HG02852 (cell line): ENCODE results near the gene WFS1.

ENCODE experiments used
- ATAC-seq: cut with Tn5 transposase; IDR thresholded peaks from one replicate; pipeline ENCODE4 v1.9.1; 2021; ENCODE audit warnings: mild to moderate bottlenecking, moderate library complexity; ENCODE audit not compliant: unreplicated experiment

Gene WFS1

GRCh38 chr4:6269616-6270511 lies at the start of gene WFS1:
WFS1 (plus strand) TSS chr4:6269850; CDS start chr4:6277456, 7,606 bp downstream.
- ATAC-seq: peak; percentile 100

GRCh38 chr4:6221301-6221850 lies 48.3 kb upstream of the WFS1 start:
- no peak for ATAC-seq

GRCh38 chr4:6221851-6222760 lies 47.5 kb upstream of the WFS1 start:
- ATAC-seq: no peak

GRCh38 chr4:6222761-6223292 lies 46.8 kb upstream of the WFS1 start:
- no peak for ATAC-seq

- no peak for ATAC-seq
These were observed 44.9 kb upstream of the WFS1 start for GRCh38 chr4:6224735-6225134.

- ATAC-seq: no peak
These were observed 44.2 kb upstream of the WFS1 start for GRCh38 chr4:6225469-6225868.

- no peak for ATAC-seq
These were observed 43.1 kb upstream of the WFS1 start for GRCh38 chr4:6226506-6226905.

GRCh38 chr4:6227412-6228157 lies 42.1 kb upstream of the WFS1 start:
- no peak for ATAC-seq

- no peak for ATAC-seq
These were observed 41.2 kb upstream of the WFS1 start for GRCh38 chr4:6228158-6229067.

GRCh38 chr4:6229095-6229494 lies 40.6 kb upstream of the WFS1 start:
- ATAC-seq: no peak

- ATAC-seq: no peak
These were observed 39.8 kb upstream of the WFS1 start for GRCh38 chr4:6229671-6230501.

GRCh38 chr4:6230502-6230785 lies 39.2 kb upstream of the WFS1 start:
- no peak for ATAC-seq

- ATAC-seq: no peak
These were observed 38.6 kb upstream of the WFS1 start for GRCh38 chr4:6230827-6231662.

- ATAC-seq: no peak
These were observed 37.9 kb upstream of the WFS1 start for GRCh38 chr4:6231663-6232165.

GRCh38 chr4:6232836-6233785 lies 36.5 kb upstream of the WFS1 start:
- ATAC-seq: no peak

- ATAC-seq: no peak
These were observed 35.7 kb upstream of the WFS1 start for GRCh38 chr4:6233929-6234328.

- no peak for ATAC-seq
These were observed 34.6 kb upstream of the WFS1 start for GRCh38 chr4:6235012-6235411.
